ENCODE measurements around the gene BORCS8. TPM values are rescaled to one million over a fixed set of nuclear protein-coding genes. Genes with fewer than 3 reads are reported as not detected.

The BORCS8 gene
- 12.5 TPM for total RNA-seq
- 23.8 TPM for polyA plus RNA-seq
- long read RNA-seq, donor 1: 0 reads
- long read RNA-seq, donor 2, transcript BORCS8-202 (6 exons, 1,429 nt): minor isoform, 10 of 52 reads
- long read RNA-seq, donor 2, transcript BORCS8-209 (1 exons, 3,698 nt): major isoform, 37 of 52 reads
- long read RNA-seq, donor 2, partial matches to known transcripts: 0 of 52 reads
- long read RNA-seq, donor 2, other reads (novel, unspliced or antisense): 0 of 52 reads
- long read RNA-seq, donor 3, transcript BORCS8-203 (4 exons, 1,489 nt): minor isoform, 5 of 35 reads
- long read RNA-seq, donor 3, transcript BORCS8-202 (6 exons, 1,429 nt): minor isoform, 8 of 35 reads
- long read RNA-seq, donor 3, transcript BORCS8-209 (1 exons, 3,698 nt): major isoform, 21 of 35 reads
- long read RNA-seq, donor 3, partial matches to known transcripts: 0 of 35 reads
- long read RNA-seq, donor 3, other reads (novel, unspliced or antisense): 0 of 35 reads
- long read RNA-seq, donor 4, transcript BORCS8-209 (1 exons, 3,698 nt): major isoform, 11 of 14 reads
- long read RNA-seq, donor 4, partial matches to known transcripts: 0 of 14 reads
- long read RNA-seq, donor 4, other reads (novel, unspliced or antisense): 0 of 14 reads
- long read RNA-seq, donor 5, transcript BORCS8-202 (6 exons, 1,429 nt): minor isoform, 9 of 43 reads
- long read RNA-seq, donor 5, transcript BORCS8-209 (1 exons, 3,698 nt): major isoform, 21 of 43 reads
- long read RNA-seq, donor 5, partial matches to known transcripts: 10 of 43 reads
- long read RNA-seq, donor 5, other reads (novel, unspliced or antisense): 0 of 43 reads
- long read RNA-seq, donor 6, transcript BORCS8-209 (1 exons, 3,698 nt): major isoform, 11 of 20 reads
- long read RNA-seq, donor 6, transcript BORCS8-202 (6 exons, 1,429 nt): minor isoform, 5 of 20 reads
- long read RNA-seq, donor 6, partial matches to known transcripts: 0 of 20 reads
- long read RNA-seq, donor 6, other reads (novel, unspliced or antisense): 0 of 20 reads
- long read RNA-seq, donor 7, transcript BORCS8-203 (4 exons, 1,489 nt): major isoform, 6 of 14 reads
- long read RNA-seq, donor 7, transcript BORCS8-202 (6 exons, 1,429 nt): major isoform, 6 of 14 reads
- long read RNA-seq, donor 7, partial matches to known transcripts: 0 of 14 reads
- long read RNA-seq, donor 7, other reads (novel, unspliced or antisense): 0 of 14 reads
- long read RNA-seq, donor 8, partial matches to known transcripts: 0 of 8 reads
- long read RNA-seq, donor 8, other reads (novel, unspliced or antisense): 0 of 8 reads
- long read RNA-seq, donor 9, transcript BORCS8-209 (1 exons, 3,698 nt): major isoform, 9 of 14 reads
- long read RNA-seq, donor 9, partial matches to known transcripts: 0 of 14 reads
- long read RNA-seq, donor 9, other reads (novel, unspliced or antisense): 0 of 14 reads
- long read RNA-seq, donor 10, partial matches to known transcripts: 0 of 7 reads
- long read RNA-seq, donor 10, other reads (novel, unspliced or antisense): 0 of 7 reads

DNA sequence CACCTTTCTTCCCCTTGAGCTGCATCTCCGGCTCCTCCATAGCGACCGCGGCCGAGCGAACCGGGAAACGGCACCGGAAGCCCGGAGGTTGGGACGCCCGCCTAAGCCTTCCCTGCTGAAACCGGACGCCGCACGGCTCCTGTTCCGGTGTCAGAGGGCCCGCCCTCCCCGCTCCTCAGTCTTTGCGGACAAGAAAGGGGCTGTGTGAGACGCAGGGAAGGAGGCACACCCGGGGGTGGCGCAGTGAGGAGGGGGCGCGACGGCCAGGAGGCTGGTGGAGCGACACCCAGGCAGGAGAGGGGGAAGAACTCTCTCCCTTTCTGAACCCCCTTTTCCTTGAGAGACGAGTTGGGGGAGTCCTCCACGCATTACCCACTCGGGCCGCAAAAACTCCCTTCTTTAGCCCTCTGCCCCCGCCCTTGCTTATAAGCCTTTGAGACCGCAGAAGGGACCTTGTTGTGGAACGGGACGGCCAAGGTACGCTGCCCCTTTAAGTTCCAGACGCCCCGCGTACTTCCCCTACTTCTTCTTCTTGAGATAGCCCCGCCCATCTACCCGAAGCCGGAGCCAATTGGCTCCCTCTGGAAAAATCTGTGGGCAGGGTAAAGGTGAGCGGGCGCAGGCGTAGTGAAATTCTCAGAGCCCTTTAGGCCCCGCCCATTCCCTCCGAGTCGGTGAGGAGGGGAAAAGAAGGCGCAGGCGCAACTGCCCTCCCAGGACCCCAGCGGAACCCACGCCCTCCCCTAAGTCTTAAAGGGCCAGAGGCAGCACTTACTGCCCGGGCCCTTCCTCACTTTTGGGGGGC, at the start of gene BORCS8, which contains the start of gene RFXANK:
Gene BORCS8, minus strand, starts transcription at position 75 of the 805 bp plus-strand sequence. Its CDS starts 35 bp downstream, at position 40.
Gene RFXANK, plus strand, starts transcription at position 181 of the 805 bp plus-strand sequence. CDS start 1,689 bp downstream, outside the sequence.
- peaks cover 10 to 15% of the 10 kb centered on the region in 2 donors for H3K36me3 ChIP-seq (ENCODE audit: control insufficient read depth in 2 of 2, insufficient read depth in 2 of 2, low read length in 1 of 2)
- H3K27ac ChIP-seq (ENCODE audit: low read depth in 1 of 2, low read length in 1 of 2): peak within 1 kb of the TSS; percentile 100
- peak; percentile 99 to 100 (median 100) for DNase-seq (ENCODE audit: low read depth in 6 of 9, low spot score in 9 of 9)
- no peaks in the 10 kb centered on the region for H3K27me3 ChIP-seq (ENCODE audit: control insufficient read depth in 2 of 2, insufficient read depth in 1 of 2, low read length in 1 of 2)
- under 1% methylated on average over 53 of the region's 53 CpGs for WGBS
- peaks cover 18 to 23% of the 10 kb centered on the region in 2 donors for H3K4me1 ChIP-seq (ENCODE audit: control insufficient read depth in 2 of 2, insufficient read depth in 2 of 2, low read length in 2 of 2)
- peak within 1 kb of the TSS; percentile 92 to 98 for H3K4me3 ChIP-seq (ENCODE audit: low read length in 2 of 2)
- peaks cover 0 to 2% of the 10 kb centered on the region in 2 donors for H3K9me3 ChIP-seq (ENCODE audit: control insufficient read depth in 2 of 2, insufficient read depth in 1 of 2, low read length in 1 of 2)

DNA sequence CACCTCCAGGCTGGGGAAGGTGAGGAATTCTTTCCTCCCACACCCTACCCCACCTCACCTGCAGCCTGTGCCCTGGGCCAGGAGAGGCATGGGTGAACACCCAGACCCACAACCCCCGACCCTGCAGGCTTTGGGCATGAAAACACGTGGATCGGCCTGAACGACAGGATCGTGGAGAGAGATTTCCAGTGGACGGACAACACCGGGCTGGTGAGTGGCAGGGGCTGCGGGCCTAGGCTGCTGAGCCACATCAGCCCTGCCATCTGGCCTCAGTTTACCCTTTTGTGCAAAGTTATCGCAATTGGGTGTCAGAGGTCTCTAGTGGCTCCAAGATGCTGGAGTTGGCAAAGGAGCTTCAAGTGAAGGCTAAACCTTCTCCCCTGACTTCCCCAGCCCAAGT, 48.5 kb upstream of the BORCS8 start:
- no peak for DNase-seq (ENCODE audit: low read depth in 6 of 9, low spot score in 9 of 9)
- H3K4me3 ChIP-seq (ENCODE audit: low read length in 2 of 2): no peak overlapping the region

DNA sequence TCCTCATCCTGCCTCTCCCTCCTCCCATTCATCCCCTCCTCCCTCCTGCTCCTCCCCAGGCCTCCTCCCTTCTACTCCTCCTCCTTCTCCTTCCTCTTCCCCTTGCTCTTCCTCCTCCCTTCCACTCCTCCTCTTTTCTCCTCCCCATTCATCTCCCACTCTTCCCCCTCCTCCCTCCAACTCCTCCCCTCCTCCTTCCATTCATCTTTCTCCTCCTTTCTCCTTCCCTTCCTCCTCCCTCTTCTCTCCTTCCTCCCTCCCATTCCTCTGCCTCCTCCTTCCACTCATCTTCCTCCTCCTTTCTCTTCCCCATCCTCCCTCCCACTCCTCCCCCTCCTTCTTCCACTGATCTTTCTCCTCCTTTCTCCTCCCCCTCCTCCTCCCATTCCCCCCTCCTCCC, 47.7 kb upstream of the BORCS8 start:
- peaks cover 4 to 6% of the 10 kb centered on the region in 2 donors for H3K9me3 ChIP-seq (ENCODE audit: control insufficient read depth in 2 of 2, insufficient read depth in 1 of 2, low read length in 1 of 2)
- H3K4me1 ChIP-seq (ENCODE audit: control insufficient read depth in 2 of 2, insufficient read depth in 2 of 2, low read length in 2 of 2): no peaks in the 10 kb centered on the region
- H3K27me3 ChIP-seq (ENCODE audit: control insufficient read depth in 2 of 2, insufficient read depth in 1 of 2, low read length in 1 of 2): peaks cover 0 to 4% of the 10 kb centered on the region in 2 donors
- H3K36me3 ChIP-seq (ENCODE audit: control insufficient read depth in 2 of 2, insufficient read depth in 2 of 2, low read length in 1 of 2): no peaks in the 10 kb centered on the region
- H3K4me3 ChIP-seq (ENCODE audit: low read length in 2 of 2): no peak overlapping the region
- no peak overlapping the region for H3K27ac ChIP-seq (ENCODE audit: low read depth in 1 of 2, low read length in 1 of 2)
- no peak for DNase-seq (ENCODE audit: low read depth in 6 of 9, low spot score in 9 of 9)

More for the DNA sequence above, 48.5 kb upstream of the BORCS8 start:
- Histone ChIP-seq H3K27me3 (ENCODE audit: control insufficient read depth in 2 of 2, insufficient read depth in 1 of 2, low read length in 1 of 2) (peaks cover 0 to 4% of the 10 kb centered on the region in 2 donors), H3K36me3 (ENCODE audit: control insufficient read depth in 2 of 2, insufficient read depth in 2 of 2, low read length in 1 of 2) (no peaks in the 10 kb centered on the region), H3K4me1 (ENCODE audit: control insufficient read depth in 2 of 2, insufficient read depth in 2 of 2, low read length in 2 of 2) (no peaks in the 10 kb centered on the region), H3K27ac (ENCODE audit: low read depth in 1 of 2, low read length in 1 of 2) (no peak overlapping the region), H3K9me3 (ENCODE audit: control insufficient read depth in 2 of 2, insufficient read depth in 1 of 2, low read length in 1 of 2) (no peaks in the 10 kb centered on the region)
- WGBS: 86% methylated on average over 9 of the region's 9 CpGs

- Histone ChIP-seq H3K4me1 (ENCODE audit: control insufficient read depth in 2 of 2, insufficient read depth in 2 of 2, low read length in 2 of 2) (no peaks in the 10 kb centered on the region), H3K9me3 (ENCODE audit: control insufficient read depth in 2 of 2, insufficient read depth in 1 of 2, low read length in 1 of 2) (peaks cover 8 to 18% of the 10 kb centered on the region in 2 donors), H3K36me3 (ENCODE audit: control insufficient read depth in 2 of 2, insufficient read depth in 2 of 2, low read length in 1 of 2) (no peaks in the 10 kb centered on the region), H3K4me3 (ENCODE audit: low read length in 2 of 2) (no peak overlapping the region), H3K27ac (ENCODE audit: low read depth in 1 of 2, low read length in 1 of 2) (no peak overlapping the region), H3K27me3 (ENCODE audit: control insufficient read depth in 2 of 2, insufficient read depth in 1 of 2, low read length in 1 of 2) (peaks cover 0 to 4% of the 10 kb centered on the region in 2 donors)
- no peak for DNase-seq (ENCODE audit: low read depth in 6 of 9, low spot score in 9 of 9)
- WGBS: 89% methylated on average over 18 of the region's 18 CpGs
These were observed 46.4 kb upstream of the BORCS8 start for GRCh38 chr19:19238126-19238894.

- Histone ChIP-seq H3K9me3 (ENCODE audit: control insufficient read depth in 2 of 2, insufficient read depth in 1 of 2, low read length in 1 of 2) (peaks cover 8 to 20% of the 10 kb centered on the region in 2 donors), H3K4me1 (ENCODE audit: control insufficient read depth in 2 of 2, insufficient read depth in 2 of 2, low read length in 2 of 2) (no peaks in the 10 kb centered on the region), H3K36me3 (ENCODE audit: control insufficient read depth in 2 of 2, insufficient read depth in 2 of 2, low read length in 1 of 2) (no peaks in the 10 kb centered on the region), H3K27ac (ENCODE audit: low read depth in 1 of 2, low read length in 1 of 2) (no peak overlapping the region), H3K4me3 (ENCODE audit: low read length in 2 of 2) (no peak overlapping the region), H3K27me3 (ENCODE audit: control insufficient read depth in 2 of 2, insufficient read depth in 1 of 2, low read length in 1 of 2) (peaks cover 0 to 5% of the 10 kb centered on the region in 2 donors)
- DNase-seq (ENCODE audit: low read depth in 6 of 9, low spot score in 9 of 9): no peak
These were observed 44.2 kb upstream of the BORCS8 start for GRCh38 chr19:19236173-19236572.

GRCh38 chr19:19234220-19234816, 42.4 kb upstream of the BORCS8 start:
- 94% methylated on average over 2 of the region's 2 CpGs for WGBS
- peaks cover 8 to 20% of the 10 kb centered on the region in 2 donors for H3K9me3 ChIP-seq (ENCODE audit: control insufficient read depth in 2 of 2, insufficient read depth in 1 of 2, low read length in 1 of 2)
- H3K36me3 ChIP-seq (ENCODE audit: control insufficient read depth in 2 of 2, insufficient read depth in 2 of 2, low read length in 1 of 2): no peaks in the 10 kb centered on the region
- peaks cover 0 to 2% of the 10 kb centered on the region in 2 donors for H3K27me3 ChIP-seq (ENCODE audit: control insufficient read depth in 2 of 2, insufficient read depth in 1 of 2, low read length in 1 of 2)
- H3K27ac ChIP-seq (ENCODE audit: low read depth in 1 of 2, low read length in 1 of 2): no peak overlapping the region
- H3K4me3 ChIP-seq (ENCODE audit: low read length in 2 of 2): no peak overlapping the region
- DNase-seq (ENCODE audit: low read depth in 6 of 9, low spot score in 9 of 9): no peak
- H3K4me1 ChIP-seq (ENCODE audit: control insufficient read depth in 2 of 2, insufficient read depth in 2 of 2, low read length in 2 of 2): no peaks in the 10 kb centered on the region

DNA sequence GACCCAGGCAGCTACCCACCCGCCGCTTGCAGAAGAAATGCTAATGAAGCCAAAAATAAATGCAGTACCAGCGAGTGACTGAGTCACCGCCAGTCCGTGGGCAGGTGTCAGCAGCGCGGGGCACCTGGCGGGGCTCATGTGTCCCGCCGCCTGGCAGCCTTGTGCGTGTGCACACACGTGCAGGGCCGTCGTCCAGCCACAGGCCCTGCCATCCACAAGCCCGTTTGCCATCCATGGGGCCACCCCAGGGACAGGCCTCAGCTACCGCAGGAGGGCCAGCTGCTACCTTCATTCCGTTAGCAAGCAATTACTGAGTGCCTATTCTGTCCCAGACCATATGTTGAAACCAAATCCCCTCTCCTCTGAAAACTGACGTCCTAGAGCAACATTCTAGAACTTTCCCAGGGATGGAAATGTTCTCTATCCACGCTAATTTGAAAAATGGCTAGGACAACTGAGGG, 40.3 kb upstream of the BORCS8 start:
- Histone ChIP-seq H3K9me3 (ENCODE audit: control insufficient read depth in 2 of 2, insufficient read depth in 1 of 2, low read length in 1 of 2) (peaks cover 8 to 20% of the 10 kb centered on the region in 2 donors), H3K36me3 (ENCODE audit: control insufficient read depth in 2 of 2, insufficient read depth in 2 of 2, low read length in 1 of 2) (no peaks in the 10 kb centered on the region), H3K27me3 (ENCODE audit: control insufficient read depth in 2 of 2, insufficient read depth in 1 of 2, low read length in 1 of 2) (peaks cover 0 to 8% of the 10 kb centered on the region in 2 donors), H3K4me3 (ENCODE audit: low read length in 2 of 2) (no peak overlapping the region), H3K4me1 (ENCODE audit: control insufficient read depth in 2 of 2, insufficient read depth in 2 of 2, low read length in 2 of 2) (no peaks in the 10 kb centered on the region), H3K27ac (ENCODE audit: low read depth in 1 of 2, low read length in 1 of 2) (no peak overlapping the region)
- DNase-seq (ENCODE audit: low read depth in 6 of 9, low spot score in 9 of 9): no peak
- 81% methylated on average over 19 of the region's 19 CpGs for WGBS
